ENCODE measurements around the gene FILIP1L.

- TF ChIP-seq POLR2A (IDR thresholded peaks at IDR 0.05): no peak
- TF ChIP-seq, protein P1, sequence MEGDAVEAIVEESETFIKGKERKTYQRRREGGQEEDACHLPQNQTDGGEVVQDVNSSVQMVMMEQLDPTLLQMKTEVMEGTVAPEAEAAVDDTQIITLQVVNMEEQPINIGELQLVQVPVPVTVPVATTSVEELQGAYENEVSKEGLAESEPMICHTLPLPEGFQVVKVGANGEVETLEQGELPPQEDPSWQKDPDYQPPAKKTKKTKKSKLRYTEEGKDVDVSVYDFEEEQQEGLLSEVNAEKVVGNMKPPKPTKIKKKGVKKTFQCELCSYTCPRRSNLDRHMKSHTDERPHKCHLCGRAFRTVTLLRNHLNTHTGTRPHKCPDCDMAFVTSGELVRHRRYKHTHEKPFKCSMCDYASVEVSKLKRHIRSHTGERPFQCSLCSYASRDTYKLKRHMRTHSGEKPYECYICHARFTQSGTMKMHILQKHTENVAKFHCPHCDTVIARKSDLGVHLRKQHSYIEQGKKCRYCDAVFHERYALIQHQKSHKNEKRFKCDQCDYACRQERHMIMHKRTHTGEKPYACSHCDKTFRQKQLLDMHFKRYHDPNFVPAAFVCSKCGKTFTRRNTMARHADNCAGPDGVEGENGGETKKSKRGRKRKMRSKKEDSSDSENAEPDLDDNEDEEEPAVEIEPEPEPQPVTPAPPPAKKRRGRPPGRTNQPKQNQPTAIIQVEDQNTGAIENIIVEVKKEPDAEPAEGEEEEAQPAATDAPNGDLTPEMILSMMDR (IDR thresholded peaks at IDR 0.05): no peak
- TF ChIP-seq POLR2AphosphoS5 (IDR thresholded peaks at IDR 0.05; ENCODE audit: insufficient read depth in 1 of 2, low read depth in 1 of 2): no peak
These were observed 255.8 kb downstream of the FILIP1L start for GRCh38 chr3:99858469-99858868.

Measured in vagina (tissue), 2 donors.